GM21723 (cell line): Measurements from ENCODE around the gene RSAD1.
A peak's percentile ranks its signal among the peaks of the same experiment; 100 is the strongest.

Experiments used
- ATAC-seq: cut with Tn5 transposase; IDR thresholded peaks from one replicate; pipeline ENCODE4 v1.9.1; 2021; ENCODE audit warnings: mild to moderate bottlenecking, moderate library complexity; ENCODE audit not compliant: unreplicated experiment

Gene RSAD1

GRCh38 chr17:50478391-50479381 lies at the start of gene RSAD1:
Gene RSAD1, plus strand, starts transcription at chr17:50478860. Its CDS starts 25 bp downstream, at chr17:50478885.
- ATAC-seq: peak; percentile 87

- ATAC-seq: no peak
Observed at GRCh38 chr17:50429793-50430192, 48.9 kb upstream of the RSAD1 start.

- no peak for ATAC-seq
Observed at GRCh38 chr17:50430821-50431618, 47.6 kb upstream of the RSAD1 start.

- no peak for ATAC-seq
Observed at GRCh38 chr17:50432125-50432762, 46.4 kb upstream of the RSAD1 start.

GRCh38 chr17:50437409-50437808 lies 41.3 kb upstream of the RSAD1 start:
- ATAC-seq: no peak

- no peak for ATAC-seq
Observed at GRCh38 chr17:50439008-50439407, 39.7 kb upstream of the RSAD1 start.

GRCh38 chr17:50440172-50440837 lies 38.4 kb upstream of the RSAD1 start:
- no peak for ATAC-seq

GRCh38 chr17:50440838-50441829 lies 37.5 kb upstream of the RSAD1 start:
- ATAC-seq: no peak

GRCh38 chr17:50443505-50443974 lies 35.1 kb upstream of the RSAD1 start:
- no peak for ATAC-seq

- no peak for ATAC-seq
Observed at GRCh38 chr17:50444841-50445715, 33.6 kb upstream of the RSAD1 start.

GRCh38 chr17:50445730-50446325 lies 32.8 kb upstream of the RSAD1 start:
- no peak for ATAC-seq

GRCh38 chr17:50447870-50448595 lies 30.6 kb upstream of the RSAD1 start:
- ATAC-seq: no peak

GRCh38 chr17:50448643-50449042 lies 30.0 kb upstream of the RSAD1 start:
- ATAC-seq: no peak

- ATAC-seq: peak; percentile 19
Observed at GRCh38 chr17:50451943-50452629, 26.6 kb upstream of the RSAD1 start.

GRCh38 chr17:50452630-50453300 lies 25.9 kb upstream of the RSAD1 start:
- ATAC-seq: peak; percentile 63

GRCh38 chr17:50453901-50454300 lies 24.8 kb upstream of the RSAD1 start:
- no peak for ATAC-seq
